H1 (cell line): Measurements from ENCODE around the gene FIG4. TPM values are rescaled to one million over a fixed set of nuclear protein-coding genes. Genes with fewer than 3 reads are reported as not detected.

ENCODE experiments used
- CTCF ChIA-PET: fragments of 300-600 bp; sonication (Branson Sonifier 250); formaldehyde crosslinking; loops from one replicate; lab custom pipeline; 2021; ENCODE audit not compliant: partially characterized antibody; lab: Charles Lee
- POLR2A ChIA-PET: fragments of 300-600 bp; sonication (Branson Sonifier 250); formaldehyde crosslinking; loops from one replicate; lab custom pipeline; 2021; ENCODE audit warnings: inconsistent platforms; ENCODE audit not compliant: partially characterized antibody; lab: Charles Lee
- DNase-seq, 2 experiments: peaks; one replicate each; pipeline versions ENCODE4 v3.0.0 to v3.0.0-alpha.2; 2010 to 2022; ENCODE audit warnings: low spot score in 2 of 2, low read depth in 1 of 2, mixed read lengths in 1 of 2
- FAIRE-seq: peaks from 2 replicates; lab custom pipeline; 2011; peaks lifted over from hg19 to GRCh38; lab: Jason Lieb, UNC
- H2AFZ ChIP-seq: 2 replicates; pipeline ENCODE4 v1.8.1; 2012; ENCODE audit warnings: low read length, inconsistent platforms
- H2AK5ac ChIP-seq: 2 replicates; pipeline ENCODE4 v1.6.1; 2013; ENCODE audit warnings: low read depth, low read length
- H2BK120ac ChIP-seq: replicated peaks from 2 replicates; pipeline ENCODE3; 2013; ENCODE audit warnings: low read depth, low read length, inconsistent platforms
- H2BK12ac ChIP-seq: 2 replicates; pipeline ENCODE4 v1.6.1; 2013; ENCODE audit warnings: low read depth, low read length
- H2BK15ac ChIP-seq: 2 replicates; pipeline ENCODE4 v1.6.1; 2013; ENCODE audit warnings: low read length
- H2BK20ac ChIP-seq: 2 replicates; pipeline ENCODE4 v1.6.1; 2013; ENCODE audit warnings: low read length
- H2BK5ac ChIP-seq: 2 replicates; pipeline ENCODE4 v1.6.1; 2013; ENCODE audit warnings: low read depth, low read length
- H3K14ac ChIP-seq: 2 replicates; pipeline ENCODE4 v1.6.1; 2013; ENCODE audit warnings: inconsistent platforms; ENCODE audit not compliant: insufficient read length
- H3K18ac ChIP-seq: 2 replicates; pipeline ENCODE4 v1.6.1; 2013; ENCODE audit warnings: low read length; ENCODE audit errors: extremely low read depth
- H3K23ac ChIP-seq: 2 replicates; pipeline ENCODE4 v1.6.1; 2013; ENCODE audit warnings: inconsistent platforms; ENCODE audit not compliant: insufficient read length
- H3K23me2 ChIP-seq: 2 replicates; pipeline ENCODE4 v1.6.1; 2013; ENCODE audit warnings: low read depth, low read length
- H3K27ac ChIP-seq: 2 replicates; pipeline ENCODE4 v1.6.1; 2011; ENCODE audit warnings: low read depth, low read length, inconsistent platforms
- H3K27me3 ChIP-seq, 4 experiments: replicated peaks in 1 of 4; 1 replicate in 1 of 4; 2 replicates in 3 of 4; pipeline versions ENCODE4 v1.6.1 to v1.8.1; 2011 to 2013; ENCODE audit warnings: low read length in 3 of 4, mild to moderate bottlenecking in 3 of 4, inconsistent platforms in 2 of 4, mixed read lengths in 2 of 4, moderate library complexity in 1 of 4; ENCODE audit not compliant: control insufficient read depth in 3 of 4, insufficient read depth in 3 of 4; ENCODE audit errors: extremely low read depth in 1 of 4
- H3K36me3 ChIP-seq, 4 experiments: 2 replicates each; pipeline versions ENCODE4 v1.6.1 to v1.8.1; 2011 to 2013; ENCODE audit warnings: mild to moderate bottlenecking in 4 of 4, low read length in 3 of 4, moderate library complexity in 2 of 4, control low read depth in 1 of 4, inconsistent platforms in 1 of 4; ENCODE audit not compliant: insufficient read depth in 4 of 4, control insufficient read depth in 2 of 4
- H3K4ac ChIP-seq: replicated peaks from 2 replicates; pipeline ENCODE3; 2013; ENCODE audit warnings: low read length, low read depth, mixed read lengths, inconsistent platforms; ENCODE audit not compliant: insufficient read length
- H3K4me1 ChIP-seq, 4 experiments: replicated peaks in 1 of 4; 1 replicate in 1 of 4; 2 replicates in 3 of 4; pipeline versions ENCODE4 v1.6.1 to v1.8.1; 2011 to 2013; ENCODE audit warnings: low read length in 3 of 4, inconsistent platforms in 2 of 4, mixed read lengths in 1 of 4; ENCODE audit not compliant: insufficient read depth in 4 of 4, control insufficient read depth in 3 of 4
- H3K4me2 ChIP-seq, 2 experiments: 2 replicates each; pipeline versions ENCODE4 v1.6.1 to v1.8.1; 2011 to 2013; ENCODE audit warnings: low read depth in 2 of 2, low read length in 2 of 2, control low read depth in 1 of 2, inconsistent platforms in 1 of 2, mild to moderate bottlenecking in 1 of 2; ENCODE audit not compliant: insufficient read depth in 1 of 2
- H3K4me3 ChIP-seq, 4 experiments: fragments of 200-600, 300-600 bp in 1 of 4; sonication (generic), shearing (Covaris generic), sonication (Bioruptor Twin) in 1 of 4; 2 replicates each; pipeline versions ENCODE4 v1.5.1 to v1.8.1; 2011 to 2016; ENCODE audit warnings: low read length in 4 of 4, low read depth in 3 of 4, control low read depth in 2 of 4, inconsistent platforms in 2 of 4, mild to moderate bottlenecking in 2 of 4, mixed read lengths in 1 of 4, moderate library complexity in 1 of 4; ENCODE audit not compliant: insufficient read depth in 2 of 4; ENCODE audit errors: extremely low read depth in 1 of 4
- H3K56ac ChIP-seq: replicated peaks from 2 replicates; pipeline ENCODE3; 2013; ENCODE audit warnings: low read depth, mild to moderate bottlenecking, mixed read lengths, low read length, inconsistent platforms; ENCODE audit not compliant: insufficient read length
- H3K79me1 ChIP-seq: 2 replicates; pipeline ENCODE4 v1.6.1; 2013; ENCODE audit warnings: low read depth, low read length, control low read depth
- H3K79me2 ChIP-seq, 2 experiments: 2 replicates each; pipeline versions ENCODE4 v1.6.1 to v1.8.1; 2012 to 2013; ENCODE audit warnings: low read length in 2 of 2, mild to moderate bottlenecking in 2 of 2, inconsistent platforms in 1 of 2; ENCODE audit not compliant: insufficient read depth in 2 of 2, control insufficient read depth in 1 of 2
- H3K9ac ChIP-seq, 4 experiments: replicated peaks in 1 of 4; 1 replicate in 1 of 4; 2 replicates in 3 of 4; pipeline versions ENCODE4 v1.6.1 to v1.8.1; 2011 to 2013; ENCODE audit warnings: low read depth in 3 of 4, low read length in 3 of 4, control low read depth in 2 of 4, mild to moderate bottlenecking in 2 of 4, moderate library complexity in 2 of 4, inconsistent platforms in 1 of 4; ENCODE audit errors: extremely low read depth in 1 of 4
- H3K9me3 ChIP-seq, 2 experiments: 2 replicates each; pipeline versions ENCODE4 v1.6.1 to v1.8.1; 2012 to 2013; ENCODE audit warnings: mild to moderate bottlenecking in 2 of 2, moderate library complexity in 2 of 2, control low read depth in 1 of 2, inconsistent platforms in 1 of 2, low read depth in 1 of 2, low read length in 1 of 2, mixed read lengths in 1 of 2; ENCODE audit not compliant: insufficient read depth in 2 of 2
- H4K20me1 ChIP-seq, 2 experiments: replicated peaks in 1 of 2; 2 replicates each; pipeline versions ENCODE3 to v1.8.1; 2011 to 2013; ENCODE audit warnings: inconsistent platforms in 2 of 2, low read length in 2 of 2, mild to moderate bottlenecking in 1 of 2; ENCODE audit not compliant: insufficient read depth in 2 of 2, control insufficient read depth in 1 of 2
- H4K5ac ChIP-seq: 2 replicates; pipeline ENCODE4 v1.6.1; 2013; ENCODE audit warnings: low read length, low read depth, mixed read lengths, inconsistent platforms; ENCODE audit not compliant: insufficient read length
- H4K8ac ChIP-seq: 2 replicates; pipeline ENCODE4 v1.8.0; 2013; ENCODE audit warnings: mild to moderate bottlenecking, moderate library complexity, low read length, inconsistent platforms; ENCODE audit not compliant: insufficient read depth; ENCODE audit errors: extremely low read depth
- H4K91ac ChIP-seq: replicated peaks from 2 replicates; pipeline ENCODE3; 2013; ENCODE audit warnings: low read length, mixed read lengths, inconsistent platforms; ENCODE audit not compliant: insufficient read length
- BACH1 ChIP-seq: IDR thresholded peaks from 2 replicates; pipeline ENCODE4 v1.6.1; 2012; ENCODE audit warnings: low read length, improper control_type of control experiment
- CHD1 ChIP-seq: IDR thresholded peaks from 2 replicates; pipeline ENCODE4 v1.6.1; 2012; ENCODE audit warnings: low read depth, low read length, improper control_type of control experiment
- EGR1 ChIP-seq: IDR thresholded peaks from 2 replicates; pipeline ENCODE4 v1.6.1; 2011; ENCODE audit warnings: low read depth, low read length, borderline replicate concordance
- EZH2 ChIP-seq: fragments of 200-600 bp; sonication (generic); IDR thresholded peaks from 2 replicates; pipeline ENCODE4 v1.7.1; 2012; ENCODE audit warnings: low read depth, mild to moderate bottlenecking, moderate library complexity, low read length, inconsistent platforms; ENCODE audit not compliant: severe bottlenecking
- GTF2F1 ChIP-seq: IDR thresholded peaks from 2 replicates; pipeline ENCODE4 v1.6.1; 2012; ENCODE audit warnings: low read depth, low read length, improper control_type of control experiment, borderline replicate concordance
- KDM5A ChIP-seq: fragments of 200-600 bp; IDR thresholded peaks from 2 replicates; pipeline ENCODE4 v1.7.1; 2012; ENCODE audit warnings: mild to moderate bottlenecking, low read length, inconsistent platforms, mixed read lengths
- MAFK ChIP-seq: IDR thresholded peaks from 2 replicates; pipeline ENCODE4 v1.6.1; 2012; ENCODE audit warnings: low read depth, mild to moderate bottlenecking, improper control_type of control experiment, low read length
- POLR2A ChIP-seq, 2 experiments: IDR thresholded peaks; 1 replicate in 1 of 2; 2 replicates in 1 of 2; pipeline ENCODE4 v1.6.1; 2011; ENCODE audit warnings: low read depth in 2 of 2, low read length in 2 of 2, mild to moderate bottlenecking in 2 of 2; ENCODE audit errors: control extremely low read depth in 1 of 2
- SP1 ChIP-seq: IDR thresholded peaks from 2 replicates; pipeline ENCODE4 v1.6.1; 2011; ENCODE audit warnings: low read depth, low read length
- SP4 ChIP-seq: IDR thresholded peaks from 2 replicates; pipeline ENCODE4 v1.6.1; 2012; ENCODE audit warnings: low read length, inconsistent platforms
- SRF ChIP-seq: IDR thresholded peaks from 2 replicates; pipeline ENCODE4 v1.6.1; 2011; ENCODE audit warnings: mild to moderate bottlenecking, low read depth, low read length, moderate library complexity
- SUZ12 ChIP-seq: fragments of 200-600 bp; sonication (generic); IDR thresholded peaks from 2 replicates; pipeline ENCODE4 v1.6.1; 2012; ENCODE audit warnings: mild to moderate bottlenecking, inconsistent platforms, low read length, moderate library complexity, mixed read lengths
- TEAD4 ChIP-seq: IDR thresholded peaks from 2 replicates; pipeline ENCODE4 v1.6.1; 2012; ENCODE audit warnings: low read depth, low read length, inconsistent platforms, mixed read lengths
- WGBS, 2 experiments: shearing (Covaris generic) in 1 of 2; methylation state at CpG; one replicate each; pipeline versions ENCODE4 v1.1.6 to v1.1.7; 2013 to 2015; ENCODE audit warnings: low lambda C conversion rate in 2 of 2, mixed read lengths in 2 of 2, inconsistent platforms in 1 of 2, low coverage in 1 of 2, missing lambda C conversion rate in 1 of 2; ENCODE audit not compliant: insufficient replicate concordance in 2 of 2, insufficient coverage in 1 of 2, insufficient read length in 1 of 2; ENCODE audit errors: extremely low coverage in 1 of 2, missing lambda C conversion rate in 1 of 2; 5-methylcytosine and 5-hydroxymethylcytosine counted together
- polyA plus RNA-seq, 7 experiments: library from polyadenylated mRNA; depleted of rRNA in 3 of 7; stranded (reverse) in 5 of 7; unstranded in 2 of 7; fragments of >200 nt in 5 of 7; fragments of 200-250 nt in 2 of 7; gene quantifications; 1 replicate in 5 of 7; 2 replicates in 1 of 7; 4 replicates in 1 of 7; pipeline versions ENCODE4 v1.2.1 to v1.2.3, GENCODE V29; 2011 to 2013; ENCODE audit warnings: missing spikeins in 2 of 7, mixed read lengths in 2 of 7
- total RNA-seq: library from RNA; stranded (reverse); fragmentation: NEBNext Ultra II Directional; extraction: Animal tissue kit (Norgen Biotek cat#: 25700); gene quantifications from 2 replicates; pipeline ENCODE4 v1.2.1, GENCODE V29; 2021
- TF ChIP-seq, protein P1 (sequence below): IDR thresholded peaks from 2 replicates; pipeline ENCODE4 v1.6.1; 2011; ENCODE audit warnings: low read length, improper control_type of control experiment

Gene FIG4
- total and polyA plus RNA-seq, 2 of the 8 experiments (the other 6 are each of a cell fraction or from before 2014, with no cell fraction given), result 11.8 to 21.9 TPM

DNA sequence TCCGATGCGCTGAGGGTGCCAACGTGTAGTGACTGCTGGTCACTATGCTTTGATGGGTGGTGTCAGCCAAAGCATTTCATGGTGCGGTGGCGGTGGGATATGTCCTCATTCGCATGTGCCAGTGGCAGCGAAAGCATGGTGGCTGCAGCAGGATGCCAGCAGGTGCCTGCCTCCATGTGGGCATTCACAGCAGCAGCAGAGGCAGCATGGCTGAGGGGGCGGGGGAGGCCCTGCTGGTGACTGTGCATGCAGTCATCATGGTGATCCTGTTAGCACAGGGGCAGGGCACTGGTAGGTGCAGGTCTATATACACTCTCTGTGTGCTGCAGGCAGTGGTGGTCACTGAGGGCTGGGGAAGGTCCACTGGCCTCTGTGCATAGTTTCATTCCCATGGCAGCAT lies 22.0 kb downstream of the FIG4 start:
- no peak overlapping the region for H4K5ac ChIP-seq
- no peak overlapping the region for H3K9ac ChIP-seq
- peak overlapping the region; percentile 8 for H4K91ac ChIP-seq
- no peaks in the 10 kb centered on the region; the same call in 1 of the 2 replicates for H3K79me1 ChIP-seq
- peaks cover 0 to 2% of the 10 kb centered on the region in 2 experiments for H4K20me1 ChIP-seq
- no peak overlapping the region for H3K4me2 ChIP-seq
- 81% methylated on average over 8 of the region's 8 CpGs; no CpG with 5 or more reads in 1 of the 2 experiments for WGBS, 2 experiments
- H3K9me3 ChIP-seq, result peaks cover 0 to 1% of the 10 kb centered on the region in 2 experiments; a peak in 2 of 4 replicates
- H3K14ac ChIP-seq, result no peak overlapping the region
- peaks cover 0 to 36% of the 10 kb centered on the region in 2 experiments; a peak in 3 of 4 replicates for H3K79me2 ChIP-seq
- no peak overlapping the region for H3K56ac ChIP-seq
- H2BK20ac ChIP-seq, result no peak overlapping the region
- ChIA-PET POLR2A (no interaction called here), CTCF (interaction anchor here (1.0 to 4.8 kb wide), 6 partner anchors 9 to 326 kb away, joined by 3 to 27 read pairs (median 4); no protein-coding TSS in a partner anchor)
- H3K4me3 ChIP-seq, result no peak overlapping the region
- peak overlapping the region; percentile 53; the same call in 1 of the 2 replicates for H2BK5ac ChIP-seq
- no peaks in the 10 kb centered on the region for H3K27me3 ChIP-seq
- no peak overlapping the region for H3K27ac ChIP-seq
- no peak for DNase-seq
- H3K23ac ChIP-seq, result no peak overlapping the region
- 0 out of 2 replicates have a peak overlapping the region, but pooled peaks have one; percentile 79 for H2AK5ac ChIP-seq
- no peak for FAIRE-seq
- no peak overlapping the region for H3K4ac ChIP-seq
- peak overlapping the region; percentile 6; the same call in 1 of the 2 replicates for H3K18ac ChIP-seq
- no peaks in the 10 kb centered on the region; a peak in 1 of 8 replicates for H3K36me3 ChIP-seq
- H2BK12ac ChIP-seq, result no peak overlapping the region
- no peak overlapping the region for H2BK15ac ChIP-seq
- no peaks in the 10 kb centered on the region for H3K4me1 ChIP-seq
- no peaks in the 10 kb centered on the region for H3K23me2 ChIP-seq
- H4K8ac ChIP-seq, result 0 out of 2 replicates have a peak overlapping the region, but pooled peaks have one; percentile 57
- no peak overlapping the region for H2AFZ ChIP-seq
- H2BK120ac ChIP-seq, result no peak overlapping the region
- TF ChIP-seq CHD1 (no peak), SUZ12 (no peak), TEAD4 (no peak), EZH2 (no peak), SP4 (no peak), SRF (no peak), POLR2A (IDR thresholded peaks at IDR 0.05; ENCODE audit: control extremely low read depth in 1 of 2, low read depth in 2 of 2, low read length in 2 of 2) (no peak), SP1 (no peak), EGR1 (no peak), BACH1 (no peak), MAFK (no peak), GTF2F1 (no peak), KDM5A (no peak)
- TF ChIP-seq, protein P1, sequence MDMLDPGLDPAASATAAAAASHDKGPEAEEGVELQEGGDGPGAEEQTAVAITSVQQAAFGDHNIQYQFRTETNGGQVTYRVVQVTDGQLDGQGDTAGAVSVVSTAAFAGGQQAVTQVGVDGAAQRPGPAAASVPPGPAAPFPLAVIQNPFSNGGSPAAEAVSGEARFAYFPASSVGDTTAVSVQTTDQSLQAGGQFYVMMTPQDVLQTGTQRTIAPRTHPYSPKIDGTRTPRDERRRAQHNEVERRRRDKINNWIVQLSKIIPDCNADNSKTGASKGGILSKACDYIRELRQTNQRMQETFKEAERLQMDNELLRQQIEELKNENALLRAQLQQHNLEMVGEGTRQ, result no peak
